Measurements from ENCODE around the gene CPA4. TPM values are rescaled to one million over a fixed set of nuclear protein-coding genes. Genes with fewer than 3 reads are reported as not detected.

CPA4 gene
- total RNA-seq, 2 experiments from 2014 or later, result not detected

- H3K27ac Mint-ChIP-seq, result no peak overlapping the region
- ChIA-PET POLR2A (no interaction called here), CTCF (no interaction called here)
- no peak overlapping the region for H3K4me3 Mint-ChIP-seq
- H3K27me3 Mint-ChIP-seq, result peaks cover 8% of the 10 kb centered on the region
- no peaks in the 10 kb centered on the region for H3K9me3 Mint-ChIP-seq
- H3K4me1 Mint-ChIP-seq, result no peaks in the 10 kb centered on the region
- no peak for DNase-seq
- no peaks in the 10 kb centered on the region for H3K36me3 Mint-ChIP-seq (ENCODE audit: low read depth)
Observed at GRCh38 chr7:130269318-130269694, 23.7 kb upstream of the CPA4 start.

GRCh38 chr7:130270947-130271800 is 21.8 kb upstream of the CPA4 start:
- Mint-ChIP-seq H3K9me3 (no peaks in the 10 kb centered on the region), H3K4me3 (no peak overlapping the region), H3K4me1 (peaks cover 2% of the 10 kb centered on the region), H3K27me3 (peaks cover 9% of the 10 kb centered on the region), H3K36me3 (ENCODE audit: low read depth) (no peaks in the 10 kb centered on the region), H3K27ac (no peak overlapping the region)
- ChIA-PET CTCF (no interaction called here), POLR2A (no interaction called here)
- no peak for DNase-seq

GRCh38 chr7:130272381-130273080 is 20.4 kb upstream of the CPA4 start:
- H3K36me3 Mint-ChIP-seq (ENCODE audit: low read depth), result no peaks in the 10 kb centered on the region
- DNase-seq, result no peak
- no peaks in the 10 kb centered on the region for H3K9me3 Mint-ChIP-seq
- POLR2A ChIA-PET, result no interaction called here
- H3K4me3 Mint-ChIP-seq, result no peak overlapping the region
- no peak overlapping the region for H3K27ac Mint-ChIP-seq
- peaks cover 7% of the 10 kb centered on the region for H3K27me3 Mint-ChIP-seq
- CTCF ChIA-PET, result interaction anchor here (0.5 kb wide), 1 partner anchor 212 kb away, joined by 3 read pairs; no protein-coding TSS in a partner anchor
- H3K4me1 Mint-ChIP-seq, result peaks cover 10% of the 10 kb centered on the region

- no peak overlapping the region for H3K27ac Mint-ChIP-seq
- H3K27me3 Mint-ChIP-seq, result peaks cover 5% of the 10 kb centered on the region
- no peaks in the 10 kb centered on the region for H3K36me3 Mint-ChIP-seq (ENCODE audit: low read depth)
- ChIA-PET CTCF (interaction anchor here (0.6 kb wide), 1 partner anchor 490 kb away, joined by 3 read pairs; no protein-coding TSS in a partner anchor), POLR2A (no interaction called here)
- peaks cover 10% of the 10 kb centered on the region for H3K4me1 Mint-ChIP-seq
- no peak overlapping the region for H3K4me3 Mint-ChIP-seq
- H3K9me3 Mint-ChIP-seq, result no peaks in the 10 kb centered on the region
- DNase-seq, result no peak
Observed at GRCh38 chr7:130273081-130273932, 19.7 kb upstream of the CPA4 start.

GRCh38 chr7:130273933-130274255 is 19.1 kb upstream of the CPA4 start:
- ChIA-PET POLR2A (no interaction called here), CTCF (no interaction called here)
- Mint-ChIP-seq H3K9me3 (no peaks in the 10 kb centered on the region), H3K4me1 (peaks cover 10% of the 10 kb centered on the region), H3K4me3 (no peak overlapping the region), H3K27ac (no peak overlapping the region), H3K27me3 (peaks cover 4% of the 10 kb centered on the region), H3K36me3 (ENCODE audit: low read depth) (no peaks in the 10 kb centered on the region)
- DNase-seq, result no peak

- CTCF ChIA-PET, result no interaction called here
- Mint-ChIP-seq H3K9me3 (no peaks in the 10 kb centered on the region), H3K4me1 (peaks cover 10% of the 10 kb centered on the region), H3K27ac (no peak overlapping the region), H3K4me3 (no peak overlapping the region), H3K36me3 (ENCODE audit: low read depth) (no peaks in the 10 kb centered on the region), H3K27me3 (peaks cover 4% of the 10 kb centered on the region)
- DNase-seq, result no peak
- POLR2A ChIA-PET, result no interaction called here
Observed at GRCh38 chr7:130274296-130274695, 18.7 kb upstream of the CPA4 start.

- Mint-ChIP-seq H3K4me1 (peaks cover 10% of the 10 kb centered on the region), H3K9me3 (no peaks in the 10 kb centered on the region), H3K4me3 (no peak overlapping the region), H3K27me3 (peaks cover 4% of the 10 kb centered on the region), H3K36me3 (ENCODE audit: low read depth) (no peaks in the 10 kb centered on the region), H3K27ac (no peak overlapping the region)
- CTCF ChIA-PET, result no interaction called here
- DNase-seq, result no peak
- POLR2A ChIA-PET, result no interaction called here
Observed at GRCh38 chr7:130274983-130275591, 17.9 kb upstream of the CPA4 start.

GRCh38 chr7:130275826-130276297 is 17.1 kb upstream of the CPA4 start:
- ChIA-PET CTCF (no interaction called here), POLR2A (no interaction called here)
- peaks cover 10% of the 10 kb centered on the region for H3K4me1 Mint-ChIP-seq
- H3K27me3 Mint-ChIP-seq, result peaks cover 4% of the 10 kb centered on the region
- DNase-seq, result no peak
- H3K27ac Mint-ChIP-seq, result no peak overlapping the region
- H3K36me3 Mint-ChIP-seq (ENCODE audit: low read depth), result no peaks in the 10 kb centered on the region
- H3K4me3 Mint-ChIP-seq, result no peak overlapping the region
- no peaks in the 10 kb centered on the region for H3K9me3 Mint-ChIP-seq

- Mint-ChIP-seq H3K4me1 (peaks cover 10% of the 10 kb centered on the region), H3K27me3 (peaks cover 4% of the 10 kb centered on the region), H3K27ac (no peak overlapping the region), H3K36me3 (ENCODE audit: low read depth) (no peaks in the 10 kb centered on the region), H3K9me3 (no peaks in the 10 kb centered on the region), H3K4me3 (no peak overlapping the region)
- CTCF ChIA-PET, result no interaction called here
- POLR2A ChIA-PET, result interaction anchor here (1.0 kb wide), 1 partner anchor 72 kb away, joined by 3 read pairs; the partner anchor contains the start of gene TMEM209
- no peak for DNase-seq
Observed at GRCh38 chr7:130276796-130277762, 15.9 kb upstream of the CPA4 start.

GRCh38 chr7:130277763-130278643 is 15.0 kb upstream of the CPA4 start:
- no peak for DNase-seq
- H3K27me3 Mint-ChIP-seq, result peaks cover 4% of the 10 kb centered on the region
- no peaks in the 10 kb centered on the region for H3K9me3 Mint-ChIP-seq
- H3K4me3 Mint-ChIP-seq, result no peak overlapping the region
- peaks cover 10% of the 10 kb centered on the region for H3K4me1 Mint-ChIP-seq
- CTCF ChIA-PET, result no interaction called here
- POLR2A ChIA-PET, result interaction anchor here (1.0 kb wide), 1 partner anchor 73 kb away, joined by 3 read pairs; the partner anchor contains the start of gene TMEM209
- no peak overlapping the region for H3K27ac Mint-ChIP-seq
- no peaks in the 10 kb centered on the region for H3K36me3 Mint-ChIP-seq (ENCODE audit: low read depth)

GRCh38 chr7:130278860-130279259 is 14.1 kb upstream of the CPA4 start:
- peaks cover 7% of the 10 kb centered on the region for H3K27me3 Mint-ChIP-seq
- H3K4me3 Mint-ChIP-seq, result no peak overlapping the region
- ChIA-PET CTCF (no interaction called here), POLR2A (no interaction called here)
- peaks cover 10% of the 10 kb centered on the region for H3K4me1 Mint-ChIP-seq
- H3K9me3 Mint-ChIP-seq, result no peaks in the 10 kb centered on the region
- H3K36me3 Mint-ChIP-seq (ENCODE audit: low read depth), result no peaks in the 10 kb centered on the region
- H3K27ac Mint-ChIP-seq, result no peak overlapping the region
- no peak for DNase-seq
